IMR-90 (cell line): ENCODE measurements around the gene LUC7L3. TPM values are rescaled to one million over a fixed set of nuclear protein-coding genes. Genes with fewer than 3 reads are reported as not detected.

Source experiments
- ATAC-seq: fragments of 200-7000 bp; cut with Tn5 transposase; 2 replicates; pipeline ENCODE4 v1.9.1; 2020; ENCODE audit warnings: low read depth, mild to moderate bottlenecking, moderate library complexity
- BruUV-seq: library from RNA; stranded (reverse); fragments of 400-500 nt; replicated peaks from 2 replicates; lab custom pipeline; 2021; lab: Mats Ljungman, UMichigan
- CTCF ChIA-PET: fragments of 300-600 bp; formaldehyde crosslinking; extraction: SDS; loops from one replicate; lab custom pipeline; 2021; ENCODE audit warnings: antibody characterized with exemption; lab: Yijun Ruan, JAX
- POLR2A ChIA-PET: fragments of 300-600 bp; sonication (Branson Sonifier 250); formaldehyde crosslinking; loops from one replicate; lab custom pipeline; 2022; ENCODE audit warnings: antibody characterized with exemption; ENCODE audit not compliant: unreplicated experiment; lab: Charles Lee
- DNase-seq: peaks from one replicate; pipeline ENCODE4 v3.0.0; 2013
- H2AFZ ChIP-seq: replicated peaks from 2 replicates; pipeline ENCODE3; 2013; ENCODE audit warnings: low read length, mild to moderate bottlenecking; ENCODE audit not compliant: poor library complexity
- H2AK5ac ChIP-seq: 2 replicates; pipeline ENCODE4 v1.6.1; 2013; ENCODE audit warnings: low read depth, low read length, inconsistent platforms
- H2AK9ac ChIP-seq: replicated peaks from 2 replicates; pipeline ENCODE3; 2013; ENCODE audit warnings: mild to moderate bottlenecking, low read depth, low read length, moderate library complexity; ENCODE audit not compliant: poor library complexity
- H2BK120ac ChIP-seq: 2 replicates; pipeline ENCODE4 v1.6.1; 2013; ENCODE audit warnings: low read depth, low read length, inconsistent platforms
- H2BK15ac ChIP-seq: 3 replicates; pipeline ENCODE4 v1.6.1; 2013; ENCODE audit warnings: low read depth, low read length, inconsistent platforms
- H2BK20ac ChIP-seq: 2 replicates; pipeline ENCODE4 v1.6.1; 2013; ENCODE audit warnings: low read depth, mild to moderate bottlenecking, inconsistent platforms, low read length, moderate library complexity
- H2BK5ac ChIP-seq: 2 replicates; pipeline ENCODE4 v1.6.1; 2013; ENCODE audit warnings: mild to moderate bottlenecking, low read depth, low read length, inconsistent platforms; ENCODE audit not compliant: poor library complexity, severe bottlenecking
- H3K14ac ChIP-seq: replicated peaks from 2 replicates; pipeline ENCODE4 v1.6.1; 2013; ENCODE audit warnings: low read depth, low read length, inconsistent platforms
- H3K18ac ChIP-seq: 2 replicates; pipeline ENCODE4 v1.6.1; 2013; ENCODE audit warnings: low read depth, low read length, control low read depth
- H3K23ac ChIP-seq: 2 replicates; pipeline ENCODE4 v1.6.1; 2013; ENCODE audit warnings: low read depth, low read length, inconsistent platforms
- H3K27ac ChIP-seq: 2 replicates; pipeline ENCODE4 v1.5.1; 2013; ENCODE audit warnings: mild to moderate bottlenecking, control low read depth, low read length; ENCODE audit not compliant: insufficient read depth
- H3K27me3 ChIP-seq: 2 replicates; pipeline ENCODE4 v1.6.1; 2013; ENCODE audit warnings: low read length; ENCODE audit not compliant: control insufficient read depth, insufficient read depth
- H3K36me3 ChIP-seq: 2 replicates; pipeline ENCODE4 v1.6.1; 2013; ENCODE audit warnings: low read length, mixed read lengths; ENCODE audit not compliant: control insufficient read depth, insufficient read depth
- H3K4ac ChIP-seq: 2 replicates; pipeline ENCODE4 v1.6.1; 2013; ENCODE audit warnings: low read depth, low read length, inconsistent platforms
- H3K4me1 ChIP-seq: 2 replicates; pipeline ENCODE4 v1.6.1; 2013; ENCODE audit warnings: low read length, mixed read lengths; ENCODE audit not compliant: control insufficient read depth, insufficient read depth
- H3K4me2 ChIP-seq: 2 replicates; pipeline ENCODE4 v1.6.1; 2013; ENCODE audit warnings: low read depth, mild to moderate bottlenecking, control low read depth, low read length, moderate library complexity
- H3K4me3 ChIP-seq: 2 replicates; pipeline ENCODE4 v1.5.1; 2013; ENCODE audit warnings: low read depth, mild to moderate bottlenecking, control low read depth, low read length, moderate library complexity; ENCODE audit not compliant: insufficient read depth
- H3K56ac ChIP-seq: 2 replicates; pipeline ENCODE4 v1.6.1; 2013; ENCODE audit warnings: low read length, inconsistent platforms; ENCODE audit not compliant: insufficient read depth; ENCODE audit errors: extremely low read depth
- H3K79me1 ChIP-seq, 2 experiments: 2 replicates each; pipeline ENCODE4 v1.6.1; 2013; ENCODE audit warnings: low read length in 2 of 2, inconsistent platforms in 1 of 2, low read depth in 1 of 2
- H3K9ac ChIP-seq: 2 replicates; pipeline ENCODE4 v1.6.1; 2013; ENCODE audit warnings: low read depth, low read length, control low read depth
- H3K9me1 ChIP-seq: 2 replicates; pipeline ENCODE4 v1.6.1; 2013; ENCODE audit warnings: low read length, inconsistent platforms; ENCODE audit not compliant: insufficient read depth
- H3K9me3 ChIP-seq: 2 replicates; pipeline ENCODE4 v1.6.1; 2013; ENCODE audit warnings: low read length; ENCODE audit not compliant: control insufficient read depth, insufficient read depth
- H4K20me1 ChIP-seq: 2 replicates; pipeline ENCODE4 v1.6.1; 2013; ENCODE audit warnings: low read length, inconsistent platforms; ENCODE audit not compliant: insufficient read depth
- H4K5ac ChIP-seq: 2 replicates; pipeline ENCODE4 v1.6.1; 2013; ENCODE audit warnings: mild to moderate bottlenecking, low read depth, low read length, control low read depth
- H4K8ac ChIP-seq, 2 experiments: 2 replicates each; pipeline ENCODE4 v1.6.1; 2013; ENCODE audit warnings: low read depth in 2 of 2, low read length in 2 of 2, control low read depth in 1 of 2, inconsistent platforms in 1 of 2
- H4K91ac ChIP-seq: 2 replicates; pipeline ENCODE4 v1.6.1; 2013; ENCODE audit warnings: low read depth, low read length, inconsistent platforms; ENCODE audit not compliant: insufficient read depth
- FOS ChIP-seq: fragments of 150-350 bp; IDR thresholded peaks from 2 replicates; pipeline ENCODE4 v1.6.1; 2016; ENCODE audit warnings: low read depth, low read length
- MXI1 ChIP-seq: IDR thresholded peaks from 2 replicates; pipeline ENCODE4 v1.6.1; 2012; ENCODE audit warnings: low read depth, mild to moderate bottlenecking, low read length, moderate library complexity, borderline replicate concordance
- RAD21 ChIP-seq: IDR thresholded peaks from 2 replicates; pipeline ENCODE4 v1.6.1; 2012; ENCODE audit warnings: low read length, improper control_type of control experiment
- WGBS, 2 experiments: methylation state at CpG; one replicate each; pipeline versions ENCODE4 v1.1.5 to v1.1.7; 2013; ENCODE audit warnings: missing lambda C conversion rate in 2 of 2; ENCODE audit not compliant: insufficient read length in 1 of 2; ENCODE audit errors: extremely low coverage in 2 of 2; 5-methylcytosine and 5-hydroxymethylcytosine counted together
- dilution Hi-C: fragments of 300-500 bp; cut with HindIII; formaldehyde crosslinking; loops from one replicate; pipeline ENCODE4 v1.14.3; 2018; ENCODE audit warnings: low sequenced_read_pairs; ENCODE audit not compliant: unreplicated experiment
- in situ Hi-C: fragments of 300-500 bp; cut with MboI; formaldehyde crosslinking; loops from 3 replicates; pipeline ENCODE4 v1.14.3; 2019; ENCODE audit warnings: low sequenced_read_pairs, inconsistent platforms, mixed read lengths
- intact Hi-C: fragments of 100-400 bp; cut with micrococcal nuclease; formaldehyde crosslinking; loops from 2 replicates; pipeline ENCODE4 v1.10.0; 2022
- polyA plus RNA-seq, 3 experiments: library from polyadenylated mRNA; depleted of rRNA; stranded (reverse); fragments of >200 nt; gene quantifications; 2 replicates each; pipeline ENCODE4 v1.2.3, GENCODE V29; 2012; ENCODE audit warnings: low replicate concordance in 1 of 3
- total RNA-seq: library from RNA; depleted of rRNA; stranded (reverse); fragments of >200 nt; gene quantifications from 2 replicates; pipeline ENCODE4 v1.2.3, GENCODE V29; 2012
- TF ChIP-seq, protein P1 (sequence below): fragments of 150-350 bp; IDR thresholded peaks from 2 replicates; pipeline ENCODE4 v1.6.1; 2016; ENCODE audit warnings: low read depth, mild to moderate bottlenecking, low read length, moderate library complexity, borderline replicate concordance

Gene LUC7L3
- total and polyA plus RNA-seq, 2 of the 4 experiments (the other 2 are of a cell fraction) = 17.7 to 44.7 TPM

GRCh38 chr17:50767446-50767845 is 48.0 kb downstream of the LUC7L3 start, which contains the start of gene ANKRD40CL:
Gene ANKRD40CL (minus strand): TSS chr17:50767518. CDS start chr17:50766913, 605 bp downstream.
- Histone ChIP-seq H3K4me2 (no peak within 1 kb of the TSS), H3K27me3 (peaks cover 7% of the 10 kb centered on the region), H3K4ac (no peak within 1 kb of the TSS), H2BK20ac (no peak within 1 kb of the TSS), H3K14ac (no peak within 1 kb of the TSS), H4K20me1 (no peaks in the 10 kb centered on the region), H3K18ac (no peak within 1 kb of the TSS), H3K27ac (no peak within 1 kb of the TSS), H2AFZ (peak within 1 kb of the TSS; percentile 32), H3K56ac (no peak within 1 kb of the TSS), H3K4me3 (no peak within 1 kb of the TSS), H2AK5ac (no peak within 1 kb of the TSS), H3K9me1 (no peaks in the 10 kb centered on the region), H3K9ac (no peak within 1 kb of the TSS), H3K4me1 (no peaks in the 10 kb centered on the region), H2AK9ac (no peak within 1 kb of the TSS), H4K91ac (no peak within 1 kb of the TSS), H3K79me1 (no peaks in the 10 kb centered on the region), H2BK5ac (no peak within 1 kb of the TSS), H3K9me3 (no peaks in the 10 kb centered on the region), H3K23ac (no peak within 1 kb of the TSS), H4K5ac (no peak within 1 kb of the TSS), H2BK120ac (no peak within 1 kb of the TSS), H3K36me3 (no peaks in the 10 kb centered on the region), H4K8ac (no peak within 1 kb of the TSS), H2BK15ac (no peak within 1 kb of the TSS)
- ChIA-PET CTCF (no interaction called here), POLR2A (no interaction called here)
- in situ Hi-C loops (no loop called here), intact Hi-C loops (no loop called here), dilution Hi-C loops (no loop called here)
- TF ChIP-seq, protein P1, sequence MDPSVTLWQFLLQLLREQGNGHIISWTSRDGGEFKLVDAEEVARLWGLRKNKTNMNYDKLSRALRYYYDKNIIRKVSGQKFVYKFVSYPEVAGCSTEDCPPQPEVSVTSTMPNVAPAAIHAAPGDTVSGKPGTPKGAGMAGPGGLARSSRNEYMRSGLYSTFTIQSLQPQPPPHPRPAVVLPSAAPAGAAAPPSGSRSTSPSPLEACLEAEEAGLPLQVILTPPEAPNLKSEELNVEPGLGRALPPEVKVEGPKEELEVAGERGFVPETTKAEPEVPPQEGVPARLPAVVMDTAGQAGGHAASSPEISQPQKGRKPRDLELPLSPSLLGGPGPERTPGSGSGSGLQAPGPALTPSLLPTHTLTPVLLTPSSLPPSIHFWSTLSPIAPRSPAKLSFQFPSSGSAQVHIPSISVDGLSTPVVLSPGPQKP = no peak
- no peak for TF ChIP-seq RAD21
- TF ChIP-seq MXI1 = no peak
- TF ChIP-seq FOS = no peak
- ATAC-seq = no peak
- DNase-seq = no peak
- BruUV-seq = no TSS peak
- WGBS, 2 experiments = no CpG with 5 or more reads among the region's 9 CpGs
